GM12874 (cell line): ENCODE results near the gene TUBB.

Source experiments
- TF ChIP-seq, protein P1 (sequence below): IDR thresholded peaks from 2 replicates; pipeline ENCODE4 v1.5.1; 2011; ENCODE audit warnings: low read depth, mild to moderate bottlenecking, control low read depth, low read length, moderate library complexity; ENCODE audit not compliant: insufficient read depth

TUBB gene

DNA sequence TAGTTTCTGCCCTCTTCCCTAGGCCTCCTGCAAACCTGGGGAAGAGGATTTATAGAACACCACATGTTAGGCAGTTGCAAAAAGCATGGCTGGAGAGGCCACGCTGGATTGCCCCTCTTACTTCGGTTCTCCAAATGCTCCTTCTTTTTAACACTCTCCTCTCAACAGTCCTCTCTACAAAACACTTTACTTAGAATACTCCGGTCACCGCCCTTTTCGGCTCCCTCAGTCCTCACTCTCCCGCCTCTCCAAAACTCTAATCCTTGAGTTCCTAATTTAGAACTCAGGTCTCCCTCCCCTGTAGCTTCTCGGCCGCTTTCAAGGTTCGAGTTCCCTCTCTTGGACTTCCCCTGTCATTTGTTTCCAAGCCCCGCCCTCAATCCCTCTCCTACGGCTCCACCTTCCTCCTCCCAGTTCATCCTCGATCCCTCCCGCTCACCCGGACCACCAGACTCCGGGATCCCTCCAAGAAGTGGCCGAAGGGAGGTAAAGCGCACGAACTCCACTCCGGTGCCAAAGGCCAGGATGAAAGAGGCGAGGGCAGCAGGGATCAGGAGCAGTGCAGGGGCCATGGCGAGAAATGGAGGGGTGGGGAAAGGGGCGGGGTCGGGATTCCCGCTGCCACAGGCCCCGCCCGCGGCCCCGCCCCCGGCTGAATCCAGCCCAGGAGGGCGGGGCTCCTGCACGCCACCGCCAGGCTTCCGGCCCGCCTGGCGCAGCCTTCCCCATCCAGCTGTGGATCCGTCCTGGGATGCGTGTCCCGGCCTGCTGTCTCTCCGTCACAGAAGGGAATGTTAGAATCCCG lies 29.5 kb upstream of the TUBB start, which contains the start of gene NRM:
Gene NRM (minus strand): TSS at position 582 of the 805 bp plus-strand sequence. CDS start 10 bp downstream, at position 572.
- TF ChIP-seq, protein P1, sequence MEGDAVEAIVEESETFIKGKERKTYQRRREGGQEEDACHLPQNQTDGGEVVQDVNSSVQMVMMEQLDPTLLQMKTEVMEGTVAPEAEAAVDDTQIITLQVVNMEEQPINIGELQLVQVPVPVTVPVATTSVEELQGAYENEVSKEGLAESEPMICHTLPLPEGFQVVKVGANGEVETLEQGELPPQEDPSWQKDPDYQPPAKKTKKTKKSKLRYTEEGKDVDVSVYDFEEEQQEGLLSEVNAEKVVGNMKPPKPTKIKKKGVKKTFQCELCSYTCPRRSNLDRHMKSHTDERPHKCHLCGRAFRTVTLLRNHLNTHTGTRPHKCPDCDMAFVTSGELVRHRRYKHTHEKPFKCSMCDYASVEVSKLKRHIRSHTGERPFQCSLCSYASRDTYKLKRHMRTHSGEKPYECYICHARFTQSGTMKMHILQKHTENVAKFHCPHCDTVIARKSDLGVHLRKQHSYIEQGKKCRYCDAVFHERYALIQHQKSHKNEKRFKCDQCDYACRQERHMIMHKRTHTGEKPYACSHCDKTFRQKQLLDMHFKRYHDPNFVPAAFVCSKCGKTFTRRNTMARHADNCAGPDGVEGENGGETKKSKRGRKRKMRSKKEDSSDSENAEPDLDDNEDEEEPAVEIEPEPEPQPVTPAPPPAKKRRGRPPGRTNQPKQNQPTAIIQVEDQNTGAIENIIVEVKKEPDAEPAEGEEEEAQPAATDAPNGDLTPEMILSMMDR: no peak

DNA sequence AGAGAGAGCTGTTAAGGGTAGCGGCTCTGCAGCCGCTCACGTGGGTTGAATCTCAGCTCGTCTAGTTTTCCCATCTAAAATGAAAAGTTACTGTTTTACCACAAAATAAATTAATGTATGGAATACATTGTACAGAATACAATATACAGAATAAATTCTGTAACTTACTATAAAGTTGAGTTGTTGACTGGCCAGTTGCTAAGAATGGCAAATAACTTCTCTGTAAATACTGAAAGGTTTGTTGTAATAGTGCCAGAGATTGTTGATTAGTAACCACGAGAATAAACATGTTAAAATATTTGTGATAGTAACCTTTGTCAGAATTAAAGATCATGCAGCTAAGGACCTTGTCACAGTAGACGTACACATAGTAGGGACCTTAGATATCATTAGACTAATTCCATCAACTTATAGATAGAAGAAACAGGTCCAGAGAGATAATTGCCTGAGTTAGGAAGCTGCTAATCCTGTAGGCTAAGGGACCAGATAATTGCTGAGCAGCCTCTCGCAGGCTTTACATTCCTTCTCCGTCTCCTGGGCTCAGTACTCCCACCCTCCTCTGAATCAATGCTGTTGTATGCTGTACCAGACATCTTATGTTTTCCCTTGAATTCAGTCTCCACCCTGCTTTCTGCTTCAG lies 28.8 kb upstream of the TUBB start:
- TF ChIP-seq, protein P1: no peak

DNA sequence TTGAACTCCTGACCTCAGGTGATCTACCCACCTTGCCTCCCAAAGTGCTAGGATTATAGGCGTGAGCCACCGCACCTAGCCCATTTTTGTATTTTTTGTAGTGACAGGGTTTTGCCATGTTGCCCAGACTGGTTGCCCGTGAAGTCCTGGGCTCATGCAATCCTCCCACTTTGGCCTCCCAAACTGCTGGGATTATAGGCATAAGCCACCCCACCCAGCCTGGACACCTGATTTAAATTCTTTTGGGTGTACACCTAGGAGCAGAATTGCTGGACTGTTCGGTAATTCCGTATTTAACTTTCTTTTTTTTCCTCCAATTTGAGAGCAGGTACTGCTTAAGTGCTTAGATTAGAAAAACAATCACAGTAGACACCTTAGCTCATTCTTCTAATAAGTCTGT lies 23.7 kb upstream of the TUBB start:
- TF ChIP-seq, protein P1: no peak

DNA sequence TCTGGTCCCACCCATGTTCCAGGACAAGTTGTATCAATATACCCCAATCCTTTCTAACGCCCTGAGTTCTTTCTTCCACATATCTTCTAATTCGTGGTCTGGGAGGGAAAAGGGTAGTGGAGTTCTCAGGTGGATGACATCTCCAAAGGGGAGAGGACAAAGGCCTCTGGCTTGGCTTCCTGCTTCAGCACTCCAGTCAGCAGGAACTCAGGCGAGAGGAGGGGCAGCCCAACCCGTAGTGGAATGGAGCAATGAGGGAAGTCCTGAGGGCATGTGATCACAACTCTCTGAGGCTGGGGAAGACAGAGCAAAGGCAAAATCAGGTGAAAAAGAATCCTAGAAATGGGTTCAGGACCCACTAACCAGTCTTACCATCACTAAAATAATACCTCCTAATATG lies 19.8 kb upstream of the TUBB start:
- TF ChIP-seq, protein P1: no peak

DNA sequence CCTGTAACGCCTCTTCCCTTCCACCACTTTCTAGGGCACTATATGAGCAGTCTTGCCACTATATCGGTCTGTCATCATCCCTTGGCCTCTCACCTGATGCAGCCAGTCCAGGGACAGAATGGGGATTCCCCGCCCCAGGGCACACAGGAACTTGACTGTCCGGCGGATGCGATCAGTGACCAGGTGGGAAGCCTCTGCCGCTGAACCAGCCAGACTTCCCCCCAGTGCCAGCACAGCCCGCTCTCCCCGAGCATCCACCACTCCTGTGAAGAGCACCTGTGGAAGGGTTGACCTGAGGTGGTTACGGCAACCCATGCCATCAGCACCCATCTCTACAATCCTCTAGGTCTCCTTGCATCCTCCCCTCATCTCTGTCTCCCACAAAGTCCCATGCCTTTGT lies 17.1 kb upstream of the TUBB start:
- TF ChIP-seq, protein P1: no peak

DNA sequence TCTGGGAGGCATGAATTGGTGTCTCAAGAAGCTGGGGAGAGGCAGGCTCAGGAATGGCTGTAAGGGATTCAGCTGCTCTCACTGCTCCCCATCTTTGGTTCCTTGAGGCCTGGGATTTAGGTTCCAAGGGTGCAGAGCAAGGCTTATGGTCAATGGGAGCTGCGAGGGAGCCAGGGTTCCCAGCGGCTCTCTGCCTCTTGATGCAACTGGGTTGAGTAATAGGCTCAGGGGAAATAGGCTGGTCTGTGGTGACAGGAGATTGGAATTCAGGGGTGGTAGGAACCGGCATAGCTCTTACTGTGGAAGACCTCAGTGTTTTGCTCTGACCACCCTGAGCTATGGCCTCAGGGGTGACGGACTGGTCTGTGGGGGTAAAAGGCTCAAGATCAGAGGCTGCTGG lies 16.3 kb upstream of the TUBB start:
- TF ChIP-seq, protein P1: no peak

DNA sequence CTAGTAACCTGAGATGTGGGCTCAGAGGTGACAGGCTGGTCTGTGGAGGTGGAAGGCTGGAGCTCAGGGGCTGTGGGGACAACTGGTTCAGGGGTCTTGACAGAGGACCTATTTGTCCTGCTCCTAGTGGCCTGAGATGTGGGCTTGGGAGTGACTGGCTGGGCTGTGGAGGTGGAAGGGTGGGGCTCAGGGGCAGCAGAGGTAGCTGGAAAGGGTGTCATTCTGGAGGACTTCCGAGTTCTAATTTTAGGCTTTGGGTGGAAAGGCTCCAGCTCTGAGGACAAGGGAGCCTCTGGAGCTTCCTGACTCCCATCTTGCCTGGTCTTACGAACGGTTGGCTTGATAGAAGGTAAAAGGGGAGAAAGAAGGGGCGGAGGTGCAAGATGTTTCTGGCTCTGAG lies 14.5 kb upstream of the TUBB start:
- TF ChIP-seq, protein P1: no peak
